A673 (cell line): ENCODE data around the gene BPIFA3.

ENCODE experiments used
- CTCF ChIP-seq: fragments of 300-800, 200-600 bp; sonication (generic); conservative IDR thresholded peaks from 2 replicates; pipeline ENCODE4 v1.5.1; 2017; ENCODE audit warnings: low read depth, mild to moderate bottlenecking, antibody characterized with exemption, low read length, moderate library complexity, mixed read lengths
- EZH2 ChIP-seq: fragments of 200-600 bp; sonication (generic); IDR thresholded peaks from 2 replicates; pipeline ENCODE4 v1.6.1; 2017; ENCODE audit warnings: borderline replicate concordance, low read depth, mild to moderate bottlenecking, mixed read lengths, antibody characterized with exemption, low read length; ENCODE audit not compliant: poor library complexity, severe bottlenecking

GRCh38 chr20:33251496-33251895 is 34.3 kb downstream of the BPIFA3 start:
- no peak for TF ChIP-seq CTCF
- TF ChIP-seq EZH2, result no peak
